ENCODE results near the gene CRX.
"Not testable (repeated sequence)": the region's sequence is repeated elsewhere in the genome, so short reads cannot be mapped to it uniquely, and the experiment has no call there.

CRX gene

DNA sequence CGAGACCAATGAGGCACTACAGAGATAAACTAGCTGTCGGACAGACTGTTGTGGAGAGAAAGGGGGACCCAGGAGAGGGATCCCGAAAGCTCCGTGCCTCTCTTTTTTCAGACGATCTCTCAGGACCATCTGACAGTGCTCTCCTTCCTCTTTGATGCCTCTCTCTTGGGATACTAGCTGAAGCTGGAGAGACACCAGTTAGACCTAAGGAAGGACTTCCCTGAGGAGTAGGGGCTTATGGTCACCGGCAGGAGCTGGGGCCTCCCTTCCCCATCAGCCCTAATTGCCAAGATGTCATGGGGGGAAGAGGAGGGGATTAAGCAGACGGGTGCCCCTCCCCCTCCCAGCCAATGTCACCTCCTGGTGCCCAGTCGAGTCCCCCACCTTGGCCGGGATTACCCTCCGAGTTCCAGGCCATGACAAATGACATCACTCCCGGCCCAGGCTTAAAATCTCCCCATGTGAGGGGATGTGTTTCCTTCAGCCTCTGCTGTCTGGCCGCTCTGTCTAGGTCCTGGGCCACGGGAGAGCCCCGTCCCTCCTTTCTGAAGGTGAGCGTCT is at the start of gene CRX:
Gene CRX, plus strand, starts transcription at position 478 of the 561 bp plus-strand sequence. CDS start 12,507 bp downstream, outside the sequence.
- no peak for DNase-seq

DNA sequence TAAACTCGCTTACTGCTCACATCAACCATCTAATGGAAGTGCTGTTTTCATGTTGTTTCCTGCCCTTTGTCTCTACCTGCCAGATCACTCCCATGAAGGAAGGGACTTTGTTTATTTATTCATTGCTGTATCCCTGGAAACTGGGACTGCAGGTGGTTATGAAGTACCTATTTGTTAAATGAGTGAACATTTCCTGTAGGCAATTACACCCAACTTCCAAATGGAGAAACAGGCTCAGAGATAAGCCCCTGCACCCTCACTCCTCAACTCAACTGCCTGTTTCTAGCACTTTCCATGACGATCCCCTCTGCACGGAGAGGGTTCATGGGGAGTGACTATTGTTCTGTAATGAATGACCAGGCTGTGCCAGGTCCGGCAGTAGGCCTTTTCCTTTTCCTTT is 45.2 kb upstream of the CRX start:
- peak; percentile 40 to 96 (median 76) for DNase-seq

DNA sequence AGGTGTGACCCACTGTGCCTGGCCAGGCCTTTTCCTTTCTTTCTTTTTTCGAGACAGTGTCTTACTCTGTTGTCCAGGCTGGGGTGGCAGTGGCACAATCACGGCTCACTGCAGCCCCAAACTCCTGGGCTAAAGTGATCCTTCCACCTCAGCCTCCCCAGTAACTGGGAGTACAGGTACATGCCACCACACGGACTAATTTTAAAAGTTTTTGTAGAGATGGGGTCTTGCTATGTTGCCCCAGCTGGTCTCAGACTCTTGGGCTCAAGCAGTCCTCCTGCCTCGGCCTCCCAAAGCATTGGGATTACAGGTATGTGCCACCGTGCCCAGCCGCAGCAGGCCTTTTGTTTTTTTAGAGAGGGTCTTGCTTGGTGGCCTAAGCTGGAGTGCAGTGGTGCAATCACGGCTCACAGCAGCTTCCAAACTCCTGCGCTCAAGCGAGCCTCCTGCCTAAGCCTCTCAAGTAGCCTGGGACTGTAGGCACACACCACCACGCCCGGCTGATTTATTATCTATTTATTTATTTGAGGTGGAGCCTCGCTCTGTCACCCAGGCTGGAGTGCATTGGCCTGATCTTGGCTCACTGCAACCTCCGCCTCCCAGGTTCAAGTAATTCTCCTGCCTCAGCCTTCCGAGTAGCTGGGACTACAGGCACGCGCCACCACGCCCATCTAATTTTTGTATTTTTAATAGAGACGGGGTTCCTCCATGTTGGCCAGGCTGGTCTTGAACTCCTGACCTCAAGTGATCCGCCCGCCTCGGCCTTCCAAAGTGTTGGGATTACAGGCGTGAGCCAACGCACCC is 44.3 kb upstream of the CRX start:
- DNase-seq = not testable (repeated sequence)

DNA sequence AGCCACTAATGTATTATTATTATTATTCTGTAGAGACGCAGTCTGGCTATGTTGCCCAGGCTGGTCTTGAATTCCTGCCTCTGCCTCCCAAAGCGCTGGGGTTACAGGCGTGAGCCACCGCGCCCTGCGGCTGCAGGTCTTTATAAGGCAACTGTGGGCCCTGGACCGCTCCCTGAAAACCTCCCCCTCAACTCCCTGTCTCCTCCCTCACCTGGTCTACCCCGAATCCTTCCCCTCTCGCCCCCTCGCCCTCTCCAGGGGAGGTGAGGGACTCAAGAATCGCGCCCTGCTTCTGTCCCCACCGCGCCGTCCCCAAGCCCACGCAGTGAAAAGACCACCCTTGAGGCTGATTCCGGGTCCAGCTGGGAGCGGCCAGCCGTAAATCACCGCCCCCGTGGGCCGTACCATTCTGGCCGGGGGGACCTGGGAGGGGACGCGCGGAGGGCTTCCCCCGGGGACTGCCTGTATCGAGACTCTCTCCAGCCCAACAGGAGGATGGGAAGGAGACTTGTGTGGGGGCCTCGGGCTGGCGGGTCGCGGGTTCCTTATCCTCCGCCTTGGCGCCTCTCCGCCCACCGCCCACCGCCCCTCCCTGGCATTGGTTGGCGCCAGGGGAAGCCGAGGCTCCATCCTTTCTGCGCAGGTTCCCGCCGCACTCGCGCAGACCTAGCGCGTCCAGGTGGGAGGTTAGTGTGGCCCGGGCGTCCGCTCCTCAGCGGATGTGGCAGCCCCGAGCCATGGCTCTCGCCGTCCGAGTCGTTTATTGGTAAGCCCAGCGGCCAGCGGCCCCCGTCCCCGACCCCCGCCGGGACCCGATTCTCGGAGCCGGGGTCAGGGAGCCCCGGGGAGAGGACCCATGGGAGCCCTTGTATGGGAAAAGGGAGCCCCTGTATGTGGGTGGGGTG is 43.4 kb upstream of the CRX start, which contains the start of gene SELENOW:
Gene SELENOW, plus strand, starts transcription at position 655 of the 905 bp plus-strand sequence. Its CDS starts 83 bp downstream, at position 738.
- peak; percentile 92 to 96 (median 94) for DNase-seq

DNA sequence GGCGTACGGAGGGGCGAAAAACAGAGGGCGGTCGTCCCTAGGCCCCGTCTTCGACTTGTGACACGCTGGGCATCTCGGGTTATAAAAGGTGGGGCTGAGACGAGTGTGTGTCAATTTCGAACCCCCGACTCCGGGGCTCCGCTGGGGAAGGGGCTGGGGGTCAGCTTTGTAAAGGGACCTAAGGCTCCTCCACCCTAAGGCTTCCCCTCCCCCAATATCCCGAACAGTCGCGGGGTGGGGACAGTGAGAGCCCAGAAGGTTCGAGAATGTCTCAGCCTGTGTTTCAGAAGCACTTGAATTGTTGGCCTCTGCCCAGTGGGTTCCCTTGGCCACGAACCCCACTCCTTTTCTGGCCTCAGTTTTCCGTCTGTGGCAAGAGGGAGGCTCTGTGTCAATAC is 42.8 kb upstream of the CRX start:
- DNase-seq = peak in 2 of 3 experiments; percentile 18 to 50

DNA sequence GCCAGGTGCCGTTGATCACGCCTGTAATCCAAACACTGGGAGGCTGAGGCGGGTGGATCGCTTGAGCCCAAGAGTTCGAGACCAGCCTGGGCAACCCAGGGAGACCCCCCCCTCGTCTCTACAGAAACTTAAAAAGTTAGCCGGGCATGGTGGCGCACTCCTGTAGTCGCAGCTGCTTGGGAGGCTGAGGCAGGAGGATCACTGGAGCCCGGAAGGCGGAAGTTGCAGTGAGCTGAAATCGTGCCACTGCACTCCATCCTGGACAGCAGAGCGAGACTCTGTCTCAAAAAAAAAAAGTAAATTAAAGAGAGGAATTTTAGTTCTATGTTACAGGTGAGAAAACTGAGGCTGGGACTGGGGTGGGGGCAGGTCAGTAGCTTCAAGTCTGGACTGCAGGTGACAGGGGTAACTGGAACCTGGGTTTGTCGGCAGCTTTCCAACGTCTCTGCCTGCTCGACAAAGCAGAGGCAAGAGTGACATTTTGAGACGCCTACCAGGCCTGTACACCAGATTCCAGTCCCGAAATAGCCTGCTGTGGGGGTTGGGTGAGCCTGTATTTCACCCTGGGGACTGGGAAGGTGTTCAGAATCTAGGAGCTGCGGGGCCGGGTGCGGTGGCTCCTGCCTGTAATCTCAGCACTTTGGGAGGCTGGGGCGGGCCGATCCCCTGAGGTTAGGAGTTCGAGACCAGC is 42.1 kb upstream of the CRX start:
- no peak for DNase-seq

DNA sequence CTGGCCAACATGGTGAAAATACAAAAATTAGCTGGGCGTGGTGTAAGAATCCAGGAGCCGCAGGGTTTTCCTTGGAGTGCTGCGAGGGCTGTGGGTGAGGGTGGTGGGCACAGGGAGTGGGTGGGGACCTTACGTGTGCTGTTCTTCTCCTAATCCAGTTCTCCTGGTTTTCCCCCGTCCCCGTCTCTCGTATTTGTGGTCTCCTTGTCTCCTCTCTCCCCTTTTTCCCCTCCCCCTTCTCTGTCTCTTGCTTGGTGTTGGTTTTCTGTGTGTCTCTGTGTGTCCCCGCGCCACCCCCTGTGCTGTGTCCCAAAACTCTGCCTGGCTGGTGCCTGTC is 41.6 kb upstream of the CRX start:
- no peak for DNase-seq

DNA sequence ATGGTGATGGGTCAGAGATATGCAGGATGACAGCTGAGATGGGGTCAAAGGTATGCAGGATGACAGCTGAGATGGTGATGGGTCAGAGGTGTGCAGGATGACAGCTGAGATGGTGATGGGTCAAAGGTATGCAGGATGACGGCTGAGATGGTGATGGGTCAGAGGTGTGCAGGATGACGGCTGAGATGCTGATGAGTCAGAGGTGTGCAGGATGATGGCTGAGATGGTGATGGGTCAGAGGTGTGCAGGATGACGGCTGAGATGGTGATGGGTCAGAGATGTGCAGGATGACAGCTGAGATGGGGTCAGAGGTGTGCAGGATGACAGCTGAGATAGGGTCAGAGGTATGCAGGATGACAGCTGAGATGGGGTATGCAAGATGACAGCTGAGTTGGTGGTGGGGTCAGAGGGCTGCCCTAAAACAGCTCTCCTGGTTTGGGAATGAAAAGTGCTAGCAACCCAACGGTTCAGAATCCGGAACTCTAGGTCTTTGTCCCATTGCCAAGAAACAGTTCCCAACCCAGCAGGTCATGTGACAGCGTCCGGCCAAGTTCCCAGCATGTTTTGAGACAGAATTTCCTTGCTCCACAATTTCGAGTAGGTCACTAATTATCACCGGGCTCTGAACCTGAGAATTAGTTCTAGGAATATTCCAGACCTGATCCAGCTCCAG is 40.0 kb upstream of the CRX start:
- DNase-seq = no peak

DNA sequence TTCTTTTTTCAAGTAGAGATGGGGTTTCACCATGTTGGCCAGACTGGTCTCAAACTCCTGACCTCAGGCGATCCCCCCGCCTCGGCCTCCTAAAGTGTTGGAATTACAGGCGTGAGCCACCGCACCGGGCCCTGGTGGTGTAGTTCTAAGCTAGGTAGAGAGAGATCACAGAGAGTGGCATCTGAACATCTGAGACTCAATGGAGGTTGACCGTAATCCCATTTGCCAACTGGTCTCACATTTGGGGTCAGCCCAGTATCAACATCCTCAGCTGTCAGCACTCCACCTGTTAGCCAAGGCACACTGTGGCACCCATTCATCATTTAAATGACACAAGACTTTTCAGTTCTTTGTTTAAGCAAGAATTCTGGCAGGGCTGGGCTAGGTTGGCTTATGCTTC is 35.2 kb upstream of the CRX start:
- DNase-seq = no peak

DNA sequence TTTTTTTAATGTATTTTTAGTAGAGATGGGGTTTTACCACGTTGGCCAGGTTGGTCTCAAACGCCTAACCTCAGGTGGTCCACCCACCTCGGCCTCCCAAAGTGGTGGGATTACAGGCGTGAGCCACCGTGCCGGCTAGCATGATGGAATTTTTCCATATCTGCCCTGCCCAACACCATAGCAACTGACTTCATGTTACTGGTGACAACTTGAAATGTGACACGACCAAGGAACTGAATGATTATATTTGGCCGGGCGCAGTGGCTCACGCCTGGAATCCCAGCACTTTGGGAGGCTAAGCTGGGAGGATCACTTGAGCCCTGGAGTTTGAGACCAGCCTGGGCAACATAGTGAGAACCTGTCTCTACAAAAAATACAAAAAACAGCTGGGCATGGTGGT is 34.4 kb upstream of the CRX start:
- DNase-seq = not testable (repeated sequence)

DNA sequence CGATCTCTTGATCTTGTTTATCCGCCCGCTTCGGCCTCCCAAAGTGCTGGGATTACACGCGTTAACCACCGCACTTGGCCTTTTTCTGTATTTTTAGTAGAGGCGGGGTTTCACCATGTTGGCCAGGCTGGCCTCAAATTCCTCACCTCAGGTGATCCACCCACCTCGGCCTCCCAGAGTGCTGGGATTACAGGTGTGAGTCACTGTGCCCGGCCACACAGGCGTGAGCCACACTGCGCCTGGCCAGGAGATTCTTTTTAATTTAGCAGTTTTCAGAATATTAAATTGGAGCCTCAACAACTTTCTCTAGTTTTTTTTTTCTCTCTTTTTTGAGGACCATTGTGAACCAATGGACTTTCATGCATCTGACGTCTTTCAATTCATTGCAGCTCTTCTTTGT is 31.9 kb upstream of the CRX start:
- DNase-seq = not testable (repeated sequence)

DNA sequence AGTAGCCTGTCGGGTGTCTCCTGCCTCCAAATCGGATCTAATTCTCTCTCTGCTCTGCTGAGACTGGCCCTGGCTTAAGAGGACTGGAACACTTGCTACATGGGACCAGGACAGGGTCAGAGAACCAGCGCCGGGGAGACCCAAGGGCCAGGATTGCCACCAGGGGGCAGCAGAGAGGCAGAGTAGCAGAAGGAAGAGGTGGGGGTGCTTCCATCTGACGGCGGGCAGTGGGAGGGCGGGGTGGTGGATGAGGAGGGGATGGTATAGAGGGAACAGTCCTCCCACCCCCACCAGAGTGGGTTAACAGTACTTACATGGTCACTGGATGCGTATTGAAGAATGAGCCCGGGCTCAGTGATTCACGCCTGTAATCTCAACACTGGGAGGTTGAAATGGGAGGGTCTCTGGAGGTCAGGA is 31.3 kb upstream of the CRX start:
- peak; percentile 35 to 59 (median 56) for DNase-seq

DNA sequence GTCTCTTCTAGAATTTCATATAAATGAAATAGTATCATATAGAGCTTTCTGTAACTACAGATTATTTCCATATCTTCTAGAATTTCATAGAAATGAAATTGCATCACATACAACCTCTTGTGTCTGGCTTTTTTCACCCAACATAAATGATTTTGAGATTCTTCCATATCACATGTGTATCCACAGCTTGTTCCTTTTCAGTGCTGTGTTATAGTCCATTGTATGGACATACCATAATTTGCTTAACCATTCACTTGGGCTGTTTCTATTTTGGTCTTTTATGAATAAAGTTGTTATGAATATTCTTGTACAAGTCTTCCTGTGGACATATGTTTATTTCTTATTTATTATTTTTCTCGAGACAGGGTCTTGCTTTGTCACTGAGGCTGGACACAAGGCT is 29.1 kb upstream of the CRX start:
- no peak for DNase-seq

DNA sequence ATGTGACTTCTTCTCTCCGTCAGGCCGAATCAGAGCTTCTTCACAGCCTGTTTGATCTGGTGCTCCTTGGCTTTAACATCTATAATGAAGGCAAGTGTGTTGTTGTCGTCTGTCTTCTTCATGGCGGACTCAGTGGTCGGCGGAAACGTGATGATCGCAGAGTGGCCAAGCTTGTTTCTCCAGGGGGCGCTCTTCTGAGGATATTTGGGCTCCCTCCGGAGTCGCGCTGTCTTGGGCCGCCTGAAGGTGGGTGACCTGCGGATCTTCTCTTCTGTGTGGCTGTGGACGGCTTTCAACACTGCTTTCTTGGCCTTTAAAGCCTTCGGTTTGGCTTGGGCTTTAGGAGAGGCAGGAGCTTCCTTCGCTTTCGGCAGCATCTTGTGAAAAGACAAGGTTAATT is 27.2 kb upstream of the CRX start:
- DNase-seq = no peak

DNA sequence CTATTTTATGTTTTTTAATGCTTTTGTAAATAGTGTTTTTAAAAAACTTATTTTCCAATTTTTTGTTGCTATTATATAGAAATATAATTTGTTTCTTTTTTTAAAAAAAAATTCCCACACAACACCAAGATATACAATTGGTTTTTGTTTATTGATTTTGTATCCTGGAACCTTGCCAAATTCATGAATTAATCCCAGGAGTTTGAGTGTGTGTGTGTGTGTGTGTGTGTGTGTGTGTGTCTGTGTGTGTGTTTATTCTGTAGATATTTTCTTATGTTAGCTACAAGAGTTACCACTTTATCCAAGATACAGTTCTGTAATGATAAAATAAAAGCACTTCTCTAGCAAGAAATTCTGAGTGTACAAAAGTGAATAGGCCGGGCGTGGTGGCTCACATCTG is 25.0 kb upstream of the CRX start:
- no peak for DNase-seq

DNA sequence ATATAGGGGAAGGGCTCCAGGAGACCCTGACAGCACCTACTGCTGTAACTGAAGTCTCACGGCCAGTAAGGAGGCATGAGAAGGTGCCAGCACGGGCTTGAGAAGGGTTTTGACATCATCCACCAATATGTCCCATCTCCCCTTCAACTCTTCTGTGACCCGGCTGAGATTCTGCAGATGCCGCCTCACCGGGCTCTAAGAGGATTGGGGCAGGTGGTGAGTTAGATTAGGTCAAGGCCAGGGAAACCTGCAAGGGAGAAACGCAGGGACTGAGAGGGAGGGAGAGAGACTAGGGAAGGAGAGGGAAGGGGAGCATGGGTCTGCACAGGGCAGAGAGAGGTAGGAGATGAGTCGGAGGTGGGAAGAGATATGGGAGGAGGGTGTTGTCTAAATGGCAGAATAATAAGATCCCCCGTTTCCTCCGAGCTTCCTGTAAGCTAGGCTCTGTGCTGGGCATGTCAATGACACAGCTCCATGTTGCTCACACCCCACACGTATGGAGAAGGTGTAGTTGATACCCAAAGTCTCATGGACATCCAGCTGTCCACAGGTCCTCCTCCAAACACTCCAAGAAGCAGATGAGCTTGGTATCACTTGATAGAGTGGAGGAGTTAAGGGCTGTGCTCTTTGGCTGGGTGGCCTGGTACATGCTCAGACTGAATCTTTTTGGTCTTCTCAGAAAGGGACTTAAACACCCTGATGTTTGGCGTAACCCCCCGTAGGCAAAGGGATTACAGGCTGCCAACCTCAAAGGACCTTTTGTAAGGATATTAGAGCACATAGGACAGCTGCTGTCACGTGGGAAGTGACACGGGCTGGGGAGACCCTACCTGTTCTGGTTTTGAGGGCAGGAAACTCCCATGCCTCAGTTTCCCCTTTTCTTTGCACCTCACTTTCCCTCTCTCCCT is 23.5 kb upstream of the CRX start:
- DNase-seq = no peak

DNA sequence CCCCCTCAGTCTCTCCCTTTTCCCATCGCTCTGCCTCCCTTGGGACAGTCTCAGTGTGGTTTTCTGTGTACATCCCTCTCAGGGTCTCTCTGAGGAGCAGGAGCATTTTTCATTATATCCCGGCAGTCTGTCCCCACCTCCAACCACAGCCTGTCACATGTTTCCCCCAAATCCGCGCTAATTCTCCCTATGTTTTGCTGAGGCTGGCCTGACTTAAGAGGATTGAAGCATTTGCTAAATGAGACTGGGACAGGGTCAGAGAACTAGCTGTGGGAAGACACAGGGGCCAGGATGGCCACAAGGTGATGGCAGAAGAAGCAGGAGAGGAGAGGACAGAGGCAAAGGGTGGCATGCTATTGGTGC is 22.9 kb upstream of the CRX start:
- no peak for DNase-seq

DNA sequence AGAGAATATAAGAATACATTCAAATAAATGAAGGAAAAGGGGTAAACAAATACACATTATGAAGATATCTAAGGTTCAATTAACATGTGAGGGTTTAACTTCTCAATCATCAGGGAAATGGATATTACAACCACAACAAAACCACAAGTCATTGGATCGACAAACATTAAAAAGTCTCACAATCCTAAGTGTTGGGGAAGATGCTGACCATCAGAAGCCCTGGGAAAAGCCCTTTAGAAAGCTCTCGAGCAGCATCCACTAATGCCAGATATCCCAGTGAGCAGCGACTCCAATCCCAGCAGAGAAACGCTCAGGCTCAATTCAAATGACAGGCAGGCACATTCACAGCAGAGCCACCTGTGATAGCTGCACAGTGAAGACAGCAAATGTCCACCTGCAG is 20.5 kb upstream of the CRX start:
- no peak for DNase-seq

DNA sequence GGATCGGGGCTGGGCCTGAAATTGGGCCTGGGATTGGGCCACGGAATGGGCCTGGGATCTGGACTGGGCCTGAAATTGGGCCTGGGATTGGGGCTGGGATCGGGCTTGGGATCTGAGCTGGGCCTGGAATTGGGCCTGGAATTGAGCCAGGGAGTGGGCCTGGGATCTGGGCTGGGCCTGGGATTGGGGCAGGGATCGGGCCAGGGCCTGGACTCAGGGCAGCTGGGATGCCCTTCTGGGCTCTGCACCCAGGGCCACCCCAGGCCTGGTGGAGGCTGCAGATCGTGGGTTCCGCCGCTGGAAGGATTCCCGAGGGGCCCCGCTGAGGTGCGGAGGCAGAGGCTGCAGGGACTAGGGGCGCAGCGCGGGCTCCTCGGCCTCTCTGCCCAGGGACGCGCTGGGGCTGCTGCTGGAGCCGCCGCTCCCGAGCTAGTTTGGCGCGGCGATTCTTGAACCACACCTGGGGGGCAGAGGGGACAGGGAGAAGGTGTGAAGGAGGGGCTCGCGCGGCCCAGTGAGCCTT is 19.2 kb upstream of the CRX start:
- no peak for DNase-seq

DNA sequence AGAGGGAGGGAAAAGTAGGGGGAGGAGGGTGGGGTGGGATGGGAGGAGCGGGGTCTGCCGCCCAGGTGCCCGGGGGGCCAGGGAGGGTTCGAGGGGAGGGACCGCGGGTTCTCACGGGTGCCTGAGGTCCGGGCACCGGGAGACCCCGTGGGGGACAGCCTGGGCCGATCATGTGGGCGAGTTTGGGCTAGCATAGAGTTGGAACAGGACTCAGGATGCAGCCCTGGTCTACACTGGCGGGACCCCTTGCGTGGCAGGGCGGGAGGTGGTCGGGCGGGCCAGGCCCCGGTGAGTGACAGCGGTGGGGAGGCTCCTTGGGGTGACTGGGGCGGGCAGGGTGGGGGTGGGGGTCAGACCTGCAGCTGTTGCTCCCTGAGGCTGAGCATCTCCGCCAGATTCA is 18.6 kb upstream of the CRX start:
- DNase-seq = not testable (repeated sequence)

DNA sequence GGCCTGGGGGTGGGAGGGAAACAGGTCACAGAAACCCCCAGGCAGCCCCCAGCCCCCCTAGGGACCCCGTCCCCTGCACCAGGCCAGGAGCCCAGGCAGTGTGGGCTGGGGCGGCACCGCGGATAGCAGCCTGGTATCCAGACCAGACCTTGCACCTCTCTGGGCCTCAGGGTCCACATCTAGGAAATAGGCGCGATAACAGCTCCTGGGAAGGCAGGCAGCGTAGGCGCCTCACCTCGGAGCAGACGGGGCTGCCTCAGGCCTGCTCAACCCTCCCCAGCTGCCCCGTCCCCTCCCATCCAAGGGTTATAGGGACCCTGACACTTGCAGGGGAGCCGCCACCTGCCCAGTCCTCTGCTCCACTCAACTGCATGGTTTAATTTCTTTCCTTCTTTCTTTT is 18.1 kb upstream of the CRX start:
- not testable (repeated sequence) for DNase-seq
